Esophagus squamous epithelium (tissue), 4 donors: Measurements from ENCODE around the gene LRRC49.

Experiments
- POLR2A ChIP-seq, 4 donors: fragments of 450-650 bp; IDR thresholded peaks; one replicate each; pipeline ENCODE4 v1.6.1; 2017; ENCODE audit warnings: antibody characterized with exemption in 4 of 4, mild to moderate bottlenecking in 4 of 4, moderate library complexity in 3 of 4
- TF ChIP-seq, protein P1 (sequence below), 6 experiments: fragments of 450-650 bp in 4 of 6; fragments of 200-600 bp in 2 of 6; sonication (generic) in 2 of 6; IDR thresholded peaks; one replicate each; pipeline ENCODE4 v1.5.1; 2016 to 2019; ENCODE audit warnings: antibody characterized with exemption in 6 of 6, mild to moderate bottlenecking in 4 of 6, moderate library complexity in 4 of 6

DNA sequence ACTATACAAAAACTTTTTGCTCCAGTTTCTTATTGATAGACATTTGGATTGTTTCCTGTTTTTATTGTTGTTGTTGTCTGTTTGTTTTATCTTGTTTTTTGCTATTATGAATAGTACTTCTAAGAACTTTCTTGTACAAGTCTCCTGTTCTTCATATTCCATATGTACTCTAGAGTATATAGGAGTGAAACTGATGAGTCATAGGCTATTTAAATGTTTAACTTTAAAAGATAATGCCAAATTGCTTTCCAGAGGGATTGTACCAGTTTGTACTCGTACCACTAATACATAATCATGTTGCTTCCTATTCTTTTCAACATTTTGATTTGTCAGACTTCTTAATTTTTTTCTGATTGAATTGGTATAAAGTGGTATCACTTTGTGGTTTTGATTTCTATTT is 19.6 kb downstream of the LRRC49 start:
- TF ChIP-seq, protein P1, sequence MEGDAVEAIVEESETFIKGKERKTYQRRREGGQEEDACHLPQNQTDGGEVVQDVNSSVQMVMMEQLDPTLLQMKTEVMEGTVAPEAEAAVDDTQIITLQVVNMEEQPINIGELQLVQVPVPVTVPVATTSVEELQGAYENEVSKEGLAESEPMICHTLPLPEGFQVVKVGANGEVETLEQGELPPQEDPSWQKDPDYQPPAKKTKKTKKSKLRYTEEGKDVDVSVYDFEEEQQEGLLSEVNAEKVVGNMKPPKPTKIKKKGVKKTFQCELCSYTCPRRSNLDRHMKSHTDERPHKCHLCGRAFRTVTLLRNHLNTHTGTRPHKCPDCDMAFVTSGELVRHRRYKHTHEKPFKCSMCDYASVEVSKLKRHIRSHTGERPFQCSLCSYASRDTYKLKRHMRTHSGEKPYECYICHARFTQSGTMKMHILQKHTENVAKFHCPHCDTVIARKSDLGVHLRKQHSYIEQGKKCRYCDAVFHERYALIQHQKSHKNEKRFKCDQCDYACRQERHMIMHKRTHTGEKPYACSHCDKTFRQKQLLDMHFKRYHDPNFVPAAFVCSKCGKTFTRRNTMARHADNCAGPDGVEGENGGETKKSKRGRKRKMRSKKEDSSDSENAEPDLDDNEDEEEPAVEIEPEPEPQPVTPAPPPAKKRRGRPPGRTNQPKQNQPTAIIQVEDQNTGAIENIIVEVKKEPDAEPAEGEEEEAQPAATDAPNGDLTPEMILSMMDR (IDR thresholded peaks at IDR 0.05): no peak
- no peak for TF ChIP-seq POLR2A (IDR thresholded peaks at IDR 0.05)
